K562 (cell line): ENCODE measurements around the gene RIC3. TPM values are rescaled to one million over a fixed set of nuclear protein-coding genes. Genes with fewer than 3 reads are reported as not detected.

Source experiments
- ATAC-seq: fragments of 200-7000 bp; cut with Tn5 transposase; 3 replicates; pipeline ENCODE4 v1.9.1; 2020; ENCODE audit warnings: moderate library complexity
- BruUV-seq: library from RNA; stranded (reverse); fragments of 400-500 nt; replicated peaks from 2 replicates; lab custom pipeline; 2021; lab: Mats Ljungman, UMichigan
- CTCF ChIA-PET: fragments of 300-600 bp; formaldehyde crosslinking; extraction: SDS; loops from one replicate; lab custom pipeline; 2021; ENCODE audit warnings: low intra/inter-chr PET ratio; lab: Yijun Ruan, JAX
- POLR2A ChIA-PET: fragments of 300-600, 350-650 bp; sonication (Branson Sonifier 250); formaldehyde crosslinking; extraction: SDS; loops from one replicate; lab custom pipeline; 2021; ENCODE audit warnings: antibody characterized with exemption, inconsistent platforms; lab: Yijun Ruan, JAX
- DNase-seq, 4 experiments: peaks; one replicate each; pipeline versions ENCODE4 v3.0.0 to v3.0.0-alpha.2; 2011 to 2018; ENCODE audit warnings: low spot score in 3 of 4, mixed read lengths in 3 of 4; ENCODE audit errors: extremely low read depth in 1 of 4
- FAIRE-seq: peaks from 2 replicates; lab custom pipeline; 2011; peaks lifted over from hg19 to GRCh38; lab: Jason Lieb, UNC
- H2AFZ ChIP-seq: 2 replicates; pipeline ENCODE4 v1.6.0; 2011; ENCODE audit warnings: low read depth, low read length, control low read depth, inconsistent platforms
- H3K27ac ChIP-seq: fragments of 200-600 bp; 3 replicates; pipeline ENCODE4 v1.8.0; 2011; ENCODE audit warnings: low read depth, mild to moderate bottlenecking, control low read depth, inconsistent platforms, low read length, moderate library complexity, mixed read lengths; ENCODE audit errors: extremely low read depth
- H3K27me3 ChIP-seq, 2 experiments: fragments of 300-600 bp in 1 of 2; 2 replicates in 1 of 2; 3 replicates in 1 of 2; pipeline versions ENCODE4 v1.6.0 to v1.8.0; 2011; ENCODE audit warnings: inconsistent platforms in 2 of 2, low read length in 2 of 2, mild to moderate bottlenecking in 1 of 2, mixed read lengths in 1 of 2, moderate library complexity in 1 of 2; ENCODE audit not compliant: control insufficient read depth in 2 of 2, insufficient read depth in 2 of 2
- H3K36me3 ChIP-seq: fragments of 300-600 bp; 3 replicates; pipeline ENCODE4 v1.8.0; 2011; ENCODE audit warnings: mild to moderate bottlenecking, low read length, inconsistent platforms; ENCODE audit not compliant: control insufficient read depth, insufficient read depth
- H3K4me1 ChIP-seq, 2 experiments: fragments of 200-600 bp in 1 of 2; replicated peaks in 1 of 2; 2 replicates in 1 of 2; 3 replicates in 1 of 2; pipeline versions ENCODE4 v1.5.1 to v1.8.0; 2011; ENCODE audit warnings: inconsistent platforms in 2 of 2, low read length in 2 of 2, mild to moderate bottlenecking in 1 of 2, mixed read lengths in 1 of 2, moderate library complexity in 1 of 2; ENCODE audit not compliant: control insufficient read depth in 2 of 2, insufficient read depth in 2 of 2
- H3K4me2 ChIP-seq: 2 replicates; pipeline ENCODE4 v1.6.1; 2011; ENCODE audit warnings: low read length, control low read depth, inconsistent platforms, mixed read lengths; ENCODE audit not compliant: insufficient read depth
- H3K4me3 ChIP-seq: fragments of 200-600 bp; sonication (generic), shearing (Covaris generic); 2 replicates; pipeline ENCODE4 v1.5.1; 2016; ENCODE audit warnings: control low read depth, inconsistent platforms
- H3K79me2 ChIP-seq: fragments of 200-600 bp; 3 replicates; pipeline ENCODE4 v1.8.0; 2011; ENCODE audit warnings: low read length, inconsistent platforms; ENCODE audit not compliant: control insufficient read depth, insufficient read depth
- H3K9ac ChIP-seq, 2 experiments: 2 replicates each; pipeline versions ENCODE4 v1.6.0 to v1.6.1; 2011; ENCODE audit warnings: low read depth in 2 of 2, low read length in 2 of 2, control low read depth in 1 of 2, inconsistent platforms in 1 of 2, mild to moderate bottlenecking in 1 of 2, mixed read lengths in 1 of 2; ENCODE audit not compliant: insufficient read depth in 1 of 2
- H3K9me1 ChIP-seq: one replicate; pipeline ENCODE4 v1.6.0; 2011; ENCODE audit warnings: inconsistent platforms, mild to moderate bottlenecking, low read length, moderate library complexity; ENCODE audit not compliant: control insufficient read depth, insufficient read depth
- H3K9me3 ChIP-seq: replicated peaks from 2 replicates; pipeline ENCODE4 v1.5.1; 2011; ENCODE audit warnings: low read depth, low read length, inconsistent platforms; ENCODE audit not compliant: control insufficient read depth, insufficient read depth
- H4K20me1 ChIP-seq: replicated peaks from 2 replicates; pipeline ENCODE4 v1.6.1; 2011; ENCODE audit warnings: low read length, inconsistent platforms, mixed read lengths; ENCODE audit not compliant: control insufficient read depth, insufficient read depth
- E2F5 ChIP-seq: sonication (generic); formaldehyde crosslinking; IDR thresholded peaks from 2 replicates; pipeline ENCODE4 v1.8.0; 2022; ENCODE audit warnings: mild to moderate bottlenecking, missing genetic modification reagents
- IFI16 ChIP-seq: fragments of 250-450 bp; sonication (Bioruptor Pico); IDR thresholded peaks from 2 replicates; pipeline ENCODE4 v2.1.2; 2022; ENCODE audit warnings: mild to moderate bottlenecking, inconsistent platforms
- NFXL1 ChIP-seq: fragments of 450-650 bp; formaldehyde crosslinking; IDR thresholded peaks from 2 replicates; pipeline ENCODE4 v1.4.0; 2021; ENCODE audit warnings: mild to moderate bottlenecking
- POU5F1 ChIP-seq: fragments of 150-350 bp; IDR thresholded peaks from 2 replicates; pipeline ENCODE4 v1.6.1; 2014; ENCODE audit warnings: borderline replicate concordance, low read length, low read depth, mild to moderate bottlenecking; ENCODE audit not compliant: partially characterized antibody
- RBM34 ChIP-seq: fragments of 200-400 bp; formaldehyde crosslinking; IDR thresholded peaks from 2 replicates; pipeline ENCODE4 v1.6.1; 2018; ENCODE audit warnings: low read length, borderline replicate concordance; ENCODE audit not compliant: insufficient read depth
- RFX7 ChIP-seq: fragments of 250-450 bp; sonication (Bioruptor Pico); IDR thresholded peaks from 2 replicates; pipeline ENCODE4 v1.5.1; 2021; ENCODE audit warnings: mild to moderate bottlenecking
- SIN3A ChIP-seq, 2 experiments: fragments of 150-350 bp in 1 of 2; IDR thresholded peaks; 2 replicates each; pipeline ENCODE4 v1.6.1; 2011 to 2016; ENCODE audit warnings: borderline replicate concordance in 2 of 2, low read depth in 2 of 2, low read length in 2 of 2, mild to moderate bottlenecking in 2 of 2, moderate library complexity in 2 of 2; ENCODE audit not compliant: control insufficient read depth in 1 of 2
- SMARCE1 ChIP-seq: fragments of 450-650 bp; IDR thresholded peaks from 2 replicates; pipeline ENCODE4 v1.7.1; 2016; ENCODE audit warnings: mild to moderate bottlenecking
- ZBTB49 ChIP-seq: sonication (generic); formaldehyde crosslinking; IDR thresholded peaks from 2 replicates; pipeline ENCODE4 v1.8.0; 2022; ENCODE audit warnings: missing genetic modification reagents, mild to moderate bottlenecking, borderline replicate concordance
- ZNF551 ChIP-seq: fragments of 250-450 bp; sonication (Bioruptor Pico); IDR thresholded peaks from 2 replicates; pipeline ENCODE4 v1.5.0; 2021; ENCODE audit warnings: mild to moderate bottlenecking, moderate library complexity
- WGBS: fragments of 100-300 bp; shearing (Covaris generic); methylation state at CpG from one replicate; pipeline ENCODE4 v1.1.6; 2016; ENCODE audit warnings: low coverage, mixed read lengths; ENCODE audit not compliant: insufficient coverage; ENCODE audit errors: missing lambda C conversion rate; 5-methylcytosine and 5-hydroxymethylcytosine counted together
- in situ Hi-C: fragments of 300-500 bp; cut with MboI; formaldehyde crosslinking; loops from 4 replicates; pipeline ENCODE4 v1.15.0; 2018; ENCODE audit warnings: inconsistent platforms, mixed read lengths
- intact Hi-C: fragments of 100-400 bp; cut with micrococcal nuclease; formaldehyde crosslinking; loops from 2 replicates; pipeline ENCODE4 v1.14.2; 2022
- polyA plus RNA-seq, 8 experiments: library from polyadenylated mRNA; depleted of rRNA in 4 of 8; stranded (reverse) in 5 of 8; unstranded in 3 of 8; fragments of >200 nt; fragmentation: Nextera tagmentation in 2 of 8; fragmentation: Illumina TruSeq in 1 of 8; extraction: Ambion mirVana in 2 of 8; extraction: Trizol in 1 of 8; gene quantifications; 2 replicates each; pipeline versions ENCODE4 v1.2.1 to v1.2.3, GENCODE V29; 2011 to 2014; ENCODE audit warnings: inconsistent platforms in 1 of 8, missing spikeins in 1 of 8
- total RNA-seq, 7 experiments: library from RNA; depleted of rRNA in 6 of 7; stranded (reverse); fragments of >200 nt in 6 of 7; fragmentation: Illumina TruSeq in 2 of 7; extraction: Trizol in 2 of 7; gene quantifications; 2 replicates each; pipeline versions ENCODE4 v1.2.1 to v1.2.3, GENCODE V29; 2011 to 2021; ENCODE audit warnings: low replicate concordance in 1 of 7

Gene RIC3
- total and polyA plus RNA-seq, 9 of the 15 experiments (the other 6 are each of a cell fraction or from before 2014, with no cell fraction given): 0.03 to 0.16 (median 0.05) TPM; not detected in 4

GRCh38 chr11:8093931-8094575, 74.8 kb downstream of the RIC3 start:
- H3K79me2 ChIP-seq: no peaks in the 10 kb centered on the region
- no peak overlapping the region for H3K4me3 ChIP-seq
- H3K9ac ChIP-seq: no peak overlapping the region
- H3K9me3 ChIP-seq: no peaks in the 10 kb centered on the region
- peaks cover 0 to 40% of the 10 kb centered on the region in 2 experiments; a peak in 3 of 5 replicates for H3K27me3 ChIP-seq
- no peak for ATAC-seq
- H3K4me2 ChIP-seq: no peak overlapping the region
- intact Hi-C loops: loop anchor here (5.0 to 10.0 kb wide), 2 partner anchors 389 to 997 kb away; partner anchors contain the start of gene OVCH2
- FAIRE-seq: no peak
- BruUV-seq: no TSS peak
- H3K4me1 ChIP-seq: peaks cover 0 to 3% of the 10 kb centered on the region in 2 experiments; a peak in 2 of 5 replicates
- CTCF ChIA-PET: interaction anchor here (0.6 kb wide), 1 partner anchor 1001 kb away, joined by 3 read pairs; no protein-coding TSS in a partner anchor
- H2AFZ ChIP-seq: no peak overlapping the region
- no peaks in the 10 kb centered on the region for H3K9me1 ChIP-seq
- POLR2A ChIA-PET: interaction anchor here (0.7 to 1.7 kb wide), 2 partner anchors 9 to 15 kb away, joined by 3 to 4 read pairs; no protein-coding TSS in a partner anchor
- in situ Hi-C loops: loop anchor here (10.0 kb wide), 1 partner anchor 199 kb away; no protein-coding TSS in a partner anchor
- H3K36me3 ChIP-seq: no peaks in the 10 kb centered on the region
- H3K27ac ChIP-seq: no peak overlapping the region
- no peak for DNase-seq
- WGBS: 0% methylated on average over 7 of the region's 9 CpGs
- no peaks in the 10 kb centered on the region for H4K20me1 ChIP-seq
- TF ChIP-seq SIN3A (IDR thresholded peaks at IDR 0.05; ENCODE audit: borderline replicate concordance in 2 of 2, control insufficient read depth in 1 of 2, low read depth in 2 of 2, low read length in 2 of 2) (no peak), POU5F1 (no peak), ZNF551 (CRISPR knock-in tag) (no peak), NFXL1 (CRISPR knock-in tag) (no peak), RFX7 (CRISPR knock-in tag) (no peak), ZBTB49 (CRISPR knock-in tag) (no peak), SMARCE1 (no peak), E2F5 (CRISPR knock-in tag) (no peak), IFI16 (CRISPR knock-in tag) (no peak), RBM34 (no peak)
